ENCODE data around the gene JAKMIP3. TPM values are rescaled to one million over a fixed set of nuclear protein-coding genes. Genes with fewer than 3 reads are reported as not detected.

JAKMIP3 gene
- total RNA-seq, 1 experiment from 2014 or later, result 0.03 TPM

DNA sequence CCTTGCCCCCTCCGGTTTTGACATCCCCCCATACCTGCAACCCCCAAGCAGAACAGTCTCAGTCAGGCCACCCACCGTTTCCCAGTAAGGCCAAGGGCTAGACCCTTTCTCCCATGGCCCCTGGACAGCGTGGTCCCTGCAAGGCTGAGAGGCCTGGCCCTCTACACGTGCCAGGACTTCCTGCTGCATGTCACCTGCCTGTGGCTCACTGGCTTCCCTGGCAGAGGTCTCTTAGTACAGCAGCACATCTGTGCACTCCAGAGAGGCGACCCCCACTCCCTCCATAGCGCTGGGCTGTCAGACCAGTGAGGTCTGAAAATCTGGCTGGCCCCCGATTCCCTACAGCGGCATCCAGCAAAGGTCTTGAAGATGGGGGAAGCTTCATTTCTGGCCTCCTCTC, 26.4 kb upstream of the JAKMIP3 start:
- no peak for DNase-seq (ENCODE audit: low read depth, low spot score)
- in situ Hi-C loops (cut with HindIII; ENCODE audit: low pct_unique_long_range_greater_than_20kb, low sequenced_read_pairs), result no loop called here

DNA sequence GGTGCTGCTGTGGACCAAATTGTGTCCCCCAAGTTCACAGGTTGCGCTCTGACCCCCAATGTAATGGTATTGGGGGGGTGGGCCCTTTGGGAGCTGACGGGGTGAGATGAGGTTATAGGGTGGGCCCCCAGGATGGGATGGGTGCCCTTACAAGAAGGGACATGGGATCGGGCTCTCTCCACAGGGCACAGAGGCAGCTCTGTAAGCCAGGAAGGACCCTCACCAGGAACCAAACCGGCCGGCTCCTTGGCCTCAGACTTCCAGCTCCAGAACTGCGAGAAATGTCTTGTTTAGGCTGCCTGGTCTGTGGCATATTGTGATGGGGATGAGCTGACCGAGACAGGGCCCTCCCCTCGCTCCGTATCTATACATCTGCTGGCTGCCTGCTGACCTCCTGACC, 25.7 kb upstream of the JAKMIP3 start:
- no peak for DNase-seq (ENCODE audit: low read depth, low spot score)
- in situ Hi-C loops (cut with HindIII; ENCODE audit: low pct_unique_long_range_greater_than_20kb, low sequenced_read_pairs), result no loop called here

DNA sequence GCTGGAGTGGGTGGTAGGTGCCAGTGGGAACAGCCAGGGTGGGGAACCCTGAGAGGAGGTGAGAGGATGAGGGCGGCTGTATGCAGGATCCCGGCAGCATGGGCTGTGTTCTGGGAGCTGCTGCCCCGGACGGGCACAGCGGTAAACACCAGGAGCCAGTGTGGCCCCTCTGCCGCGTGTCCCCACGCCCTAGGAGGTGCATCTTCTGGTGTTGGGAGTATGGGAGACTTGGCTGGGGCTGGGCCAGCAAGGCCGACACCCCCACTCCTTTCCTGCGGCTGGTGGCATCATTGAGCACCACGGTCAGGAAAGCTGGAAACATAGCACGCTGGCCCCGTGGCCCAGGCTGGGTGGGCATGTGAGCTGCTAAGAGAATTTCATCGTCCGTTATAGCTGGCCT, 24.4 kb upstream of the JAKMIP3 start:
- in situ Hi-C loops (cut with HindIII; ENCODE audit: low pct_unique_long_range_greater_than_20kb, low sequenced_read_pairs), result no loop called here

DNA sequence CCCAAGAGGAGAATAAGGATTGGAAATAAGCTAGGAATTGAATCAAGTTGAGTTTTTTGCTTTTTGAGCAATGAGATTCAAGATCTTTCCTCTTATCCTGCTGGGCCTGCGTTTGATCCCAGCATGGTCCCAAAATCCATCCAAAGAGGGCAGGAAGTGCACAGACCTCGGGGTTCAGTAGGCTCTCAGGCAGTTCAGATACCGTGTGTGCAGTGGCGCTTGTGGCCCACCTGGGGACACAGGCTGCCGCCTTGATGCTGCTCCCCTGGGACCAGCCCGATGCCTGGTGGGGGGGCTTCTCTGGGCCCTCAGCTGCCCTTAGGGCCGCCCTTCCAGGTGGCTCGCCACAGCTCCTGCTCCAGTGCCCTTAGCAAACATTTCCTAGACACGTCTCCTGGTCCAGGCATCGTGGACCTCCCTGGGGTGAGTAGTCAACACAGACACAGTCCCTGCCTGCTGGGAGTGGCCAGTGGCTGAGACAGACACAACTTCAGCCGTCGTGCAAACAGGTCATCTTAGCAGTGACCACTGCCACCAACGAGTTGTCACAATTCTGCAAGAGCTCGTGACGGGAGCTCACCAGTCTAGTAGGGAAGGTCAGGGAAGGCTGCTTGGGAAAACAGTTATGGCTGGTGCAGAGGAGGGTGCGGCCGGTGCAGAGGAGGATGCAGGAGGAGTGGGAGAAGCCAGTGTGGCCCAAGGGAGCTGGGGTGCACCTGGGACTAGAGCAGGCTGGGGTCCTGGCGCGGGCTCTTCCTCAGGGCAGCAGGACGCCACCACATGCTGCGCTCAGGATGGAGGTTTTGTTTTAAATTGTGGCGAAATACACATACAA, 21.7 kb upstream of the JAKMIP3 start:
- DNase-seq (ENCODE audit: low read depth, low spot score), result no peak
- in situ Hi-C loops (cut with HindIII; ENCODE audit: low pct_unique_long_range_greater_than_20kb, low sequenced_read_pairs), result no loop called here

More for the DNA sequence above, 24.4 kb upstream of the JAKMIP3 start:
- no peak for DNase-seq (ENCODE audit: low read depth, low spot score)

DNA sequence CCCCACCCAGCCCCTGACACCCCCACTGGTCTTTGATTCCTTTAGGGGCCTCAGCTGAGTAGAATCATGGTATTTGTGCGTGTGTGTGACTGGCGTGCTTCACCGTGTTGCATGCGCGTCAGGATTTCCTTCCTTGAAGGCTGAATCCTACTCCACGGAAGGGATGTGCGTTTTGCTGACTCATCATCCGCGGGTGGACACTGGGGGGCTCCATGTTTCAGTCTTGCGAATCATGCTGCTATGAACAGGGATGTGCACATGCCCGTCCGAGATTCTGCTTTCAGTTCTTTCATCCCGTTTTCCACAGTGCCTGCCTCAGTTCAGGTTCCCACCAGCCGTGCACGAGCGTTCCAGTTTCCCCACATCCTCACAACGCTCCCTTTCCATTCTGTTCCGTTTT, 20.9 kb upstream of the JAKMIP3 start:
- in situ Hi-C loops (cut with HindIII; ENCODE audit: low pct_unique_long_range_greater_than_20kb, low sequenced_read_pairs), result no loop called here

DNA sequence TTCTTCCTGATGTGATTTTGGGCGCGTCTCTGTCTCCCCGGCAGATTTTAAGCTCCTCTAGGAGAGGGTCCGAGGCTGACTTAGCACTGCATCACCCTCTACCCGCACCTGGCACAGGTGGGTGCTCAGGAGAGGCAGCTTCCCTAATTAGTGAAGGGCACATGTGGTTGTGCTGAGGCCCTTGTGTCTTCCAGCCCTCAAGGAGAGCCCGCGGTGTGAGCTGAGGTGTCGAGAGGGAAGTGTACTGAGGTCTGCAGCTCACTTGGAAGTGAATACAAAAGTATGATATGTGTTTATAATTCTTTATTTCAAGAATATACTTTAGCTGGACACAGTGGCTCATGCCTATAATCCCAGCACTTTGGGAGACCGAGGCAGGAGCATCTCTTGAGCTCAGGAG, 20.4 kb upstream of the JAKMIP3 start:
- DNase-seq (ENCODE audit: low read depth, low spot score), result no peak
- in situ Hi-C loops (cut with HindIII; ENCODE audit: low pct_unique_long_range_greater_than_20kb, low sequenced_read_pairs), result no loop called here

More for the DNA sequence above, 20.9 kb upstream of the JAKMIP3 start:
- no peak for DNase-seq (ENCODE audit: low read depth, low spot score)

DNA sequence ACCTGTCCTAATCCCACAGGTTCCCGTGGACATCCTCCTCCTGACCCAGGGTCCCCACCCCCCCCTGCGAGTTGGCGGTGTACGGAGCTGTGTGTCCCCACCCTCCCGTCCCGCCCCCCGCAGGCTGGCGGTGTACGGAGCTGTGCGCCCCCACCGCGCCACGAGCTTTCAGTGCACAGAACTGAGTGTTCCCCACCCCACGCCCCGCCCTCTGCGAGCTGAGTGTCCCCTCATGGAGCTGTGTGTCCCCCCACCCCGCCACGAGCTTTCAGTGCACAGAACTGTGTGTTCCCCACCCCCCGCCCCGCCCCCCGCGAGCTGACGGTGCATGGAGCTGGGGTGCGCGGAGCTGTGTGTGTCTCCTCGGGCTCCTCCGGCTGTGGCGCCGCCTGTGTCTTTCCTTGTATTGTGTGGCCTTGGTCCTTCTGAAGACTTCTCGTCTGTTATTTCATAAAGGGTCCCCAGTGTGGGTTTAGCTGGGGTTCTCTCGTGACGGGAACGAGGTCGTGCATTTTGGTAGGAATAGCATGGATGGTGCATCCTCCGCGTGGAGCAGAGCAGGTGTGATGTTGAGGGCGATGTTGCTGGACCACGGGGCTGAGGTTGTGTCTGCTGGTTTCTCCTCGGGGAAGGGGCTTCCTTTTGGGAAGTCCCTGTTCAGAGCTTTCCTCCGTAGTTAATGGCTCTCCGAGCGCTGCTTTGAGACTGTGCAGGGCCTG, 18.0 kb upstream of the JAKMIP3 start:
- DNase-seq (ENCODE audit: low read depth, low spot score), result no peak
- in situ Hi-C loops (cut with HindIII; ENCODE audit: low pct_unique_long_range_greater_than_20kb, low sequenced_read_pairs), result no loop called here

DNA sequence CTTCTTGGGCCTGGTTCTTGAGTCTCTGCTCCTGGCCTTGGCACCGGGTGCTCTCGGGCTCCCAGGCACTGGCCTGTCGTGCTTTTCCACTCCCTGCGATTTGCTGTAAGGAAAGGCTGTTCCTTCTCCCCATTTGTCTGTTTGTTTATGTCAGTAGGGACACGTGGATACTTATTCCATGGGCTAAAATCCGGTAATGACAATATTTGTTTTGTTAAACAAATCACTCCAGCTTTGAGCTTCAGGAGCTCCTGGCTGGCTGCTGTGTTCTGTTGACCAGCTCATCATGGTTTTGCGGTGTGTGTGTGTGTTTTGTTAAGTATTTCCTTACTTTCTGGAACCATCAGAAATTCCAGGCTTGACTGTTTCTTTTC, 17.5 kb upstream of the JAKMIP3 start:
- DNase-seq (ENCODE audit: low read depth, low spot score), result no peak
- in situ Hi-C loops (cut with HindIII; ENCODE audit: low pct_unique_long_range_greater_than_20kb, low sequenced_read_pairs), result no loop called here

DNA sequence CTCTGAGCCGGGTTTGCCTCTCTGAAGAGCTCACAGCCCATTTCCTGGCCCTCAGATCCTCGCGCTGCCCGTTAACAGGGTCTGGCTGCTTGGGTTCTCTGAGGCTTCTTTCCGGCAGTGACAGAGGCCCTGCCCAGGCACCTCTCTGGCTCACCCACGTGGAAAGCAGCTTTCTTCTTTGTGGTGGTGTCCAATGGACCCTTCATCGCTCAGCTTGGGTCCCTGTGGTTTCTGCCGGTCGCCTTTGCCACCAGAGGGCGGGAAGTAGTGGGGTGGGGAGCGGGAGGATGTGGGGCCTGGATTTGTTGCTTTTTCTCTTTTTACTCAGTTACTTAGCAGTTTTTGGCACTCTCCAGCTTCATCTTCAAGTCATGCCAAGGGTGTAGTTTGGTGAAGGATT, 15.6 kb upstream of the JAKMIP3 start:
- in situ Hi-C loops (cut with HindIII; ENCODE audit: low pct_unique_long_range_greater_than_20kb, low sequenced_read_pairs), result no loop called here
- no peak for DNase-seq (ENCODE audit: low read depth, low spot score)

DNA sequence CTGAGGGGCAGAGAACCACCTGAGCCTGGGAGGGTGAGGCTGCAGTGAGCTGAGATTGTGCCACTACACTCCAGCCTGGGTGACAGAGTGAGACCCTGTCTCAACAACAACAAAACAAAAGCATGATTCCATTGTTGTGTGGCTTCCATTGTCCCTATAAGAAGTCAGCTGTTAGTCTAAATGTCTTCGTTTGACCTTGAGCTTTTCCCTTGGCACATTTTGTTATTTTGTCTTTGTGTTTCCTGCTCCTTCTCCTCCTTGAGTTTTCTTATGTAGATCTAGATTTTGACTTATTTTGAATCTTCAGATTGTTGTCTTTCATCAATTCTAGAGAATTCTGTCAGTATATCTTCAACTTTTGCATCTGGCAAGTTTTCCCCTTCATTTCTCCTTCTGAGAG, 13.6 kb upstream of the JAKMIP3 start:
- in situ Hi-C loops (cut with HindIII; ENCODE audit: low pct_unique_long_range_greater_than_20kb, low sequenced_read_pairs), result no loop called here
- no peak for DNase-seq (ENCODE audit: low read depth, low spot score)

DNA sequence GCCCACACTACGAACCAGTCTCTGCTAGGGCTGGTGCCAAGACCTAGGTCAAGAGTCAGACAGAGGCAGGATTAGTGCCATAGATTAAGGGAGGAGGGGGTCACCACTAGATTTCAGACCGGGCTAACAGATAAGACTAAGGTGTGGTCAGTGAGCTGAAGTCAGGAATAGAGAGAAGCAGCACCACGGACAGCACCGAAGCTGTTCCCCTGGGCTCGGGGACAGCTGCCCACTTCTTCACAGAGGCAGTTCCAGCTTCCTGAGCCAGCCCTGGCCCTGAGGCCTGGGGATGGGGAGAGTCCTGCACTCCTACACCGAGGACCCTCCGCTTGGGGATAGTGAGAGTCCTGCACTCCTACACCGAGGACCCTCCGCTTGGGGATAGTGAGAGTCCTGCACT, 11.2 kb upstream of the JAKMIP3 start:
- in situ Hi-C loops (cut with HindIII; ENCODE audit: low pct_unique_long_range_greater_than_20kb, low sequenced_read_pairs), result no loop called here
- no peak for DNase-seq (ENCODE audit: low read depth, low spot score)

DNA sequence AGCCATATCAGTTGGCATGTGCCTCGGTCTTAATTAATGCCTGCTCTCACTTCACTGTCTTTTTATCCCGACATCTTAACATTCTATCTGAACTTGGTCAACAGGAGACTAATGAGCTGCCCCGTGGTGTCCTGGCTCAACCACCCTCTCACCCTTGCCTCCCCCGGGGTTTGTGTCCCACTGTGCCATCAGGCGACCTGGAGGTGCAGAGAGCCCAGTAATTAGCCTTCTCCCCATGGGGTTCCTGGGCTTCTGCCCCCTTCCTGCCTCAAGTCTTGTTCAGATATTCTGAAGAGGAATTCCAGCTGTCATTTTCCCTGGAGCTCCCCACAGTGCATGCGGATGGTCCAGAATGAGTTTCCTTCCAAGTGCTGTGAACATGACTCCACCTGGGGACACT, 10.1 kb upstream of the JAKMIP3 start:
- DNase-seq (ENCODE audit: low read depth, low spot score), result no peak
- in situ Hi-C loops (cut with HindIII; ENCODE audit: low pct_unique_long_range_greater_than_20kb, low sequenced_read_pairs), result no loop called here

DNA sequence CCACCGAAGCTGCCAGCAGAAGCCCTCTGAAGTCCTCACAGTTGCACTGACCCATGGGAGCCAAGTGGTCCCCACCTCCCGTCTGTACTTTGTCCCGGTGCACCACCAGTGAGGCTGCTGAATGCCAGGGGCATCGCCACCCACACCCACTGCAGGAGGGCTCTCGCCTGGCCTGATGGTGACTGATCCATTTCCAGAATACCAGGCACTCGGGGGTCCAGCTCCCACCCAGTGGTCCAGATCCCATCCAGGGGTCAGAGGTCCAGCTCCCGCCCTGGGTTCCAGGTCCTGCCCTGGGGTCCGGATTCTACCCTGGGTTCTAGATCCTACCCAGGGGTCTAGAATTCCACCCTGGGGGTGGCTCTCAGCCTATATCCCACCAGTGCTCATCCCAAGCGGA, 9.1 kb upstream of the JAKMIP3 start:
- in situ Hi-C loops (cut with HindIII; ENCODE audit: low pct_unique_long_range_greater_than_20kb, low sequenced_read_pairs), result no loop called here

DNA sequence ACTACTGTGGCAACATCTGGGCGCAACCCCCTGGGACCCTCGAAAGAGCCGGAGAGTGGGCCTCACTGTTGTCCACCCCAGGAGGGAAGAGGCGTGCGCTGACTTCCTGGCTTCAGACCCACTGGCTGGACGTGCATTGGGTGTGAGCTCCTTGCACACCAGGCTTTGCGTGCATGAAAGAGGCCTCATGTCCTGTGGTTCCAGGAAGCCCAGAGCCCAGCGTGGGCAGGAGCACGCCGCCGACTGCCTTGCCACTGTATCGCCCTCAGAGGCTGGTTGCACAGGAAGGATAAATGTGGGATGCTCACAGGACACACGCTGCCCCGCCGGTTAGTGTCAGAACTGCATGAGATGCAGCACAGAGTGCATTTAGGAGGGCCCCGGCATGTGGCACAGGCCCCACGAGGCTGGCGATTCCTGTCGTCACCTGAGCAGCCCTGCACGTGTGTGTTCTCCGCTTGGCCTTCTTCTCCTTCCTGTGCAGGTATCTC, 8.5 kb upstream of the JAKMIP3 start:
- DNase-seq (ENCODE audit: low read depth, low spot score), result no peak
- in situ Hi-C loops (cut with HindIII; ENCODE audit: low pct_unique_long_range_greater_than_20kb, low sequenced_read_pairs), result no loop called here

More for the DNA sequence above, 9.1 kb upstream of the JAKMIP3 start:
- DNase-seq (ENCODE audit: low read depth, low spot score), result no peak

DNA sequence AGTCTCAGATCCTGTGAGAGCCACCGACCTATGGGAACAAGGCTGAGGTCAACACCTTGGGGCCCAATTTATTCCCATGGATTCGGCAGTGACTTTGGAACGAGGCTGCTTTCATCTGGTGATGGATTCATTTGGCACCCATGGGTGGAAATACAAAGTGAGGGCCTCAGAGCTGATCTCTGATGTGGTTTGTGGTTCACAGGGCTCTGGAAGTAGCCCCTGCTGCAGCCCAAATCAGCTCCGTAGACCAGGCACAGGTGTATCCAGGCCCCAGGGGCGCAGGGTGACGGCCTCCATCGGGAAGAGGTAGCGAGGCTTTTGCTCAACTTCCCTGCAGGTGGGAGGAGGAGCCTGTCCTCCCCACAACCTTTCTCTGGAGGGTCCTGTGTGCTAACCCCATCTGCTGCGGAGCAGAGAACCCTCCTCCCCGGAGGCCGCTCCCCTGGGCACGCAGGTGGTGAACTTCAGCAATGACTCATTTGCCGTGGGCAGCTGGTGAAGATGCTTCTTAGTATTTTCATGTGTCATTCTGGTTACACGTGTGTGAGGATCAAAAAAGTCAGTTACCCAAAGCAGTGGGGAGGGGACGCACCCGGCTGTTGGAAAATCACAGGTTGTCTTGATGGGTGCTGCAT, 7.5 kb upstream of the JAKMIP3 start:
- in situ Hi-C loops (cut with HindIII; ENCODE audit: low pct_unique_long_range_greater_than_20kb, low sequenced_read_pairs), result no loop called here
- DNase-seq (ENCODE audit: low read depth, low spot score), result no peak

DNA sequence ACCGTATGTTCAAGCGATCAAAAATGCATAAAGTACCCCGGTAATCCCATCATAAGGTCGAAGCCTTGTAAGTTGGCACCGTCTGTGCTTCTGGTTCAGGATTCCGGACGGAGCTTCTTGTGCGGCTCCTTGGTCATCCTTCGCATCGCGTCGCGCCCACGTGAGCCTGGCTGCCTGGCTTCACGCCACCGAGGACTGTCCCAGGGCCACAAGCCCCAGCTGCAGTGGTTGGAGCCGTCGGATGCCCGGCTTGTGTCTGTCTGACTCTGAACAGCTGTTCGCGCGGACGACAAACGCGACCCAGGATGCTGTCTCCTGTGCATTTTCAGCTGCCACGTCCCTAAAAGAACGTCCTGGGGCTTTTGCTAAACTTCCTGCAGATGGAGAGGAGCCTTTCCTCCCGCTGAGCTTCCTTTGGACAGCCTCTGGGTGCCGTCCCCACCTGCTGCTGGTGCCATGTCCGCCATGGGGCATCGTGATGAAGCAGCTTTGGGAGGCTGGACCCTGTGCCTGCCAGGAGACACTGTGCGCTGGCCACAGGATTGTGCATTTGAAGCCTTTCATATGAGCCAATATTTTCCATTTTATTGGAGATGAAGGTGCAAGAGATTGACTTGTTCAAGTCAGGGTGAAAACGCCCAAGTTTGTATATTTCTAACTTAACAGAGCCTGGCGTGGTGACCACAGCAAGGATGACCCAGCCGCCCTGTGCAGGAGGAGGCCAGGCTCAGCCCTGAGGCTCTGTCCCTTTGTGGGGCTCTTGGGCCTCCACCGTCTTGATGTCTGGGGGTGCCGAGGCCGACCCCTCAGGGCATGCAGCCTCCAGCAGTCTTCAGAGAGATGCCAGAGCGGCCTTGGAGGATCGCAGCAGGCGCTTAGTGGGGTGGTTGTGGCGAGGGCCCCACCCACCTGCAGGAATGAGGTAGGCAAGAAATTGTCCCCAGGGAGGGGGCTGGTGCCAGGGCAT, 6.7 kb upstream of the JAKMIP3 start:
- no peak for DNase-seq (ENCODE audit: low read depth, low spot score)
- in situ Hi-C loops (cut with HindIII; ENCODE audit: low pct_unique_long_range_greater_than_20kb, low sequenced_read_pairs), result no loop called here

DNA sequence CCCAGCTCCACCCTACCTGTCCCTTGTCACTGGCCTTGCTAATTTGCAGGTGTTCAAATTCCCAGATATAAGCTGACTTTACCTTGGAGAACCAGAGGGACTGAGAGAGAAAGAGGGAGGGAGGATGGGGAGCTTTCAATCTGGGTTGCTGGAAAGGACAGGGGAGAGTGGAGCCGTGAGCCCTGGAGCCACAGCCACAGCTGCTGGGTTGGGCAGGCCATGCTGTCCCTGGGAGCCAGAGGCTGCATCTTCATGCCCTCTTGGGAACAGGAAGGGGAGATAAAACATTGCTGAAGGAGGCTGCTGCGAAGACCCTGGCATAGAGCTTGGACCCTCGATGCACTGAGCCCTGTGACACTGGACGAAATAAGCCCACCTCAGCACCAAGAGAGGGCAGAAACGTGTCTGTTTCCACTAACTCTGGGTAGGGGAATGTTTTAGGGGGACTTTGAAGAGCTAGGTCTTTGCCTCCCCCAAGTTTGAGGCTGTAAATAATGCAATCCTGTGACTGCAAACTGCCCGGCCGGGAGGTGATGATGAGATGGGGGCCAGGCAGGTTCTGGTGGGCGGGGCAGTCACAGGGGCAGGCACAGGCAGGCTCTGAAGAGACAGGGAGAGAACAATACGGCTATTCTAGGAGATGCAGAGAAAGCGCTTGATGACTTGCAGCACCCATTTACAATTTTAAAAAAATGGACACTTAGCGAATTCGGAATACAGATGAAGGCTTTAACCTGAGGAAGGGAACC, 5.8 kb upstream of the JAKMIP3 start:
- DNase-seq (ENCODE audit: low read depth, low spot score), result no peak
- in situ Hi-C loops (cut with HindIII; ENCODE audit: low pct_unique_long_range_greater_than_20kb, low sequenced_read_pairs), result no loop called here
